Left hindlimb (tissue), 1 donor: ENCODE measurements around the gene CGB7.

Source experiments
- DNase-seq: peaks from one replicate; pipeline ENCODE4 v3.0.0-alpha.2; 2018

The CGB7 gene

GRCh38 chr19:49014870-49015255, 42.7 kb downstream of the CGB7 start:
- no peak for DNase-seq

GRCh38 chr19:49014123-49014869, 43.3 kb downstream of the CGB7 start:
- DNase-seq, result no peak

GRCh38 chr19:49011194-49011593, 46.4 kb downstream of the CGB7 start:
- no peak for DNase-seq

GRCh38 chr19:49010453-49010852, 47.1 kb downstream of the CGB7 start:
- DNase-seq, result no peak

GRCh38 chr19:49009828-49010227, 47.7 kb downstream of the CGB7 start:
- no peak for DNase-seq

GRCh38 chr19:49006905-49007304, 50.6 kb downstream of the CGB7 start:
- no peak for DNase-seq

GRCh38 chr19:49004964-49005614, 52.5 kb downstream of the CGB7 start:
- no peak for DNase-seq
